Thyroid gland (tissue), 4 donors: ENCODE measurements around the gene NR1H3. TPM values are rescaled to one million over a fixed set of nuclear protein-coding genes. Genes with fewer than 3 reads are reported as not detected.
"Not testable (repeated sequence)": the region's sequence is repeated elsewhere in the genome, so short reads cannot be mapped to it uniquely, and the experiment has no call there.

Experiments
- DNase-seq, 2 donors: peaks; one replicate each; pipeline ENCODE4 v3.0.0-alpha.2; 2019
- H3K27ac ChIP-seq, 3 donors: fragments of 200-600 bp; sonication (generic); 1 replicate in 2 of 3; 2 replicates in 1 of 3; pipeline ENCODE4 v1.5.1; 2016 to 2019; ENCODE audit warnings: mild to moderate bottlenecking in 1 of 3, moderate library complexity in 1 of 3
- H3K27me3 ChIP-seq: fragments of 200-600 bp; sonication (generic); one replicate; pipeline ENCODE4 v1.5.1; 2019
- H3K36me3 ChIP-seq, 2 donors: fragments of 200-600 bp; sonication (generic); one replicate each; pipeline ENCODE4 v1.5.1; 2016 to 2019
- H3K4me1 ChIP-seq, 2 donors: fragments of 200-600 bp; sonication (generic); one replicate each; pipeline ENCODE4 v1.5.1; 2017 to 2019
- H3K4me3 ChIP-seq, 3 donors: fragments of 200-600 bp; sonication (generic); replicated peaks in 1 of 3; 1 replicate in 2 of 3; 2 replicates in 1 of 3; pipeline ENCODE4 v1.5.1; 2016; ENCODE audit warnings: mild to moderate bottlenecking in 1 of 3
- H3K9me3 ChIP-seq: fragments of 200-600 bp; sonication (generic); one replicate; pipeline ENCODE4 v1.5.1; 2017
- POLR2A ChIP-seq, 2 donors: fragments of 450-650 bp; IDR thresholded peaks; one replicate each; pipeline ENCODE4 v1.6.1; 2017; ENCODE audit warnings: antibody characterized with exemption in 2 of 2, mild to moderate bottlenecking in 2 of 2, moderate library complexity in 1 of 2
- WGBS, 2 donors: methylation state at CpG; one replicate each; pipeline ENCODE4 v1.1.5; 2017; 5-methylcytosine and 5-hydroxymethylcytosine counted together
- intact Hi-C: fragments of 100-400 bp; cut with DNase I; formaldehyde crosslinking; loops from one replicate; pipeline ENCODE4 v1.15.1; 2023
- total RNA-seq, 4 donors: library from RNA; depleted of rRNA; stranded (reverse); fragments of >200 nt; gene quantifications; one replicate each; pipeline ENCODE4 v1.2.3, GENCODE V29; 2016
- TF ChIP-seq, protein P1 (sequence below), 6 experiments: fragments of 200-600 bp in 3 of 6; fragments of 450-650 bp in 3 of 6; sonication (generic) in 3 of 6; IDR thresholded peaks; one replicate each; pipeline ENCODE4 v1.5.1; 2016 to 2019; ENCODE audit warnings: antibody characterized with exemption in 6 of 6, mild to moderate bottlenecking in 2 of 6, inconsistent platforms in 1 of 6, moderate library complexity in 1 of 6

NR1H3 gene
- 10 to 100 TPM; 27.5 to 58.3 (median 42.5) TPM for total RNA-seq

- H3K4me1 ChIP-seq = peaks cover 14 to 53% of the 10 kb centered on the region in 2 donors
- peak within 1 kb of the TSS; percentile 73 to 80 (median 76) for H3K27ac ChIP-seq
- TF ChIP-seq, protein P1, sequence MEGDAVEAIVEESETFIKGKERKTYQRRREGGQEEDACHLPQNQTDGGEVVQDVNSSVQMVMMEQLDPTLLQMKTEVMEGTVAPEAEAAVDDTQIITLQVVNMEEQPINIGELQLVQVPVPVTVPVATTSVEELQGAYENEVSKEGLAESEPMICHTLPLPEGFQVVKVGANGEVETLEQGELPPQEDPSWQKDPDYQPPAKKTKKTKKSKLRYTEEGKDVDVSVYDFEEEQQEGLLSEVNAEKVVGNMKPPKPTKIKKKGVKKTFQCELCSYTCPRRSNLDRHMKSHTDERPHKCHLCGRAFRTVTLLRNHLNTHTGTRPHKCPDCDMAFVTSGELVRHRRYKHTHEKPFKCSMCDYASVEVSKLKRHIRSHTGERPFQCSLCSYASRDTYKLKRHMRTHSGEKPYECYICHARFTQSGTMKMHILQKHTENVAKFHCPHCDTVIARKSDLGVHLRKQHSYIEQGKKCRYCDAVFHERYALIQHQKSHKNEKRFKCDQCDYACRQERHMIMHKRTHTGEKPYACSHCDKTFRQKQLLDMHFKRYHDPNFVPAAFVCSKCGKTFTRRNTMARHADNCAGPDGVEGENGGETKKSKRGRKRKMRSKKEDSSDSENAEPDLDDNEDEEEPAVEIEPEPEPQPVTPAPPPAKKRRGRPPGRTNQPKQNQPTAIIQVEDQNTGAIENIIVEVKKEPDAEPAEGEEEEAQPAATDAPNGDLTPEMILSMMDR (IDR thresholded peaks at IDR 0.05) = peak in 4 of 6 experiments; percentile 37 to 58 (median 48)
- no peak for TF ChIP-seq POLR2A (IDR thresholded peaks at IDR 0.05)
- intact Hi-C loops = no loop called here
- H3K36me3 ChIP-seq = no peaks in the 10 kb centered on the region
- H3K9me3 ChIP-seq = no peaks in the 10 kb centered on the region
- WGBS, 2 donors = 7 to 8% methylated on average over 10 to 12 of the region's 15 CpGs
- peak; percentile 72 to 77 for DNase-seq
- peak within 1 kb of the TSS in 2 of 3 donors; percentile 15 to 20 for H3K4me3 ChIP-seq
- no peaks in the 10 kb centered on the region for H3K27me3 ChIP-seq
Measured at GRCh38 chr11:47257517-47258316, at the start of gene NR1H3. Gene NR1H3 (plus strand): TSS chr11:47257996. CDS start chr11:47259217, 1,221 bp downstream.

DNA sequence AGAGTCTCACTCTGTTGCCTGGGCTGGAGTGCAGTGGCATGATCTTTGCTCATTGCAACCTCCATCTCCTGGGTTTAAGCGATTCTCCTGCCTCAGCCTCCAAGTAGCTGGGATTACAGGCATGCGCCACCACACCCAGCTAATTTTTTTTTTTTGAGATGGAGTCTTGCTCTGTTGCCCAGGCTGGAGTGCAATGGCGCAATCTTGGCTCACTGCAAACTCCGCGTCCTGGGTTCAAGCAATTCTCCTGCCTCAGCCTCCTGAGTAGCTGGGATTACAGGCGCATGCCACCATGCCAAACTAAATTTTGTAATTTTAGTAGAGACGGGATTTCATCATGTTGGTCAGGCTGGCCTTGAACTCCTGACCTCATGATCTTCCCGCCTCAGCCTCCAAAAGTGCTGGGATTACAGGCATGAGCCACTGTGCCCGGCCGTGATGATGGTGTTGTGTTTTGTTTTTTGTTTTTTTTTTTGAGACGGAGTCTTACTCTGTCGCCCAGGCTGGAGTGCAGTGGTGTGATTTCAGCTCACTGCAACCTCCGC lies 49.7 kb upstream of the NR1H3 start:
- WGBS, 2 donors = 91 to 93% methylated on average over 13 of the region's 13 CpGs
- H3K4me3 ChIP-seq, H3K27ac ChIP-seq, DNase-seq, intact Hi-C loops, H3K27me3 ChIP-seq, H3K4me1 ChIP-seq, H3K36me3 ChIP-seq, H3K9me3 ChIP-seq: not testable (repeated sequence)

- Histone ChIP-seq H3K4me1 (no peaks in the 10 kb centered on the region), H3K9me3 (no peaks in the 10 kb centered on the region), H3K27me3 (no peaks in the 10 kb centered on the region), H3K27ac (no peak overlapping the region), H3K4me3 (no peak overlapping the region), H3K36me3 (no peaks in the 10 kb centered on the region)
- no peak for DNase-seq
- TF ChIP-seq, protein P1 (IDR thresholded peaks at IDR 0.05) = no peak
- no peak for TF ChIP-seq POLR2A (IDR thresholded peaks at IDR 0.05)
- 83 to 91% methylated on average over 5 of the region's 5 CpGs for whole genome bisulfite sequencing, 2 donors
- intact Hi-C loops = no loop called here
Measured at GRCh38 chr11:47208628-47209027, 49.2 kb upstream of the NR1H3 start.

GRCh38 chr11:47212938-47213337 lies 44.9 kb upstream of the NR1H3 start:
- no peak for TF ChIP-seq POLR2A (IDR thresholded peaks at IDR 0.05)
- TF ChIP-seq, protein P1 (IDR thresholded peaks at IDR 0.05) = no peak
- Histone ChIP-seq H3K4me3 (no peak overlapping the region), H3K4me1 (peaks cover 17 to 18% of the 10 kb centered on the region in 2 donors), H3K9me3 (no peaks in the 10 kb centered on the region), H3K27ac (no peak overlapping the region), H3K36me3 (no peaks in the 10 kb centered on the region), H3K27me3 (no peaks in the 10 kb centered on the region)
- WGBS, 2 donors = 81 to 92% methylated on average over 12 of the region's 12 CpGs
- DNase-seq = no peak
- intact Hi-C loops = loop anchor here (5.0 kb wide), 1 partner anchor 36 kb away; the partner anchor contains the start of gene ARFGAP2

- Histone ChIP-seq H3K4me1 (peaks cover 17 to 18% of the 10 kb centered on the region in 2 donors), H3K9me3 (no peaks in the 10 kb centered on the region), H3K4me3 (peak overlapping the region; percentile 8 to 81 (median 52)), H3K27me3 (no peaks in the 10 kb centered on the region), H3K36me3 (no peaks in the 10 kb centered on the region), H3K27ac (peak overlapping the region; percentile 84 to 97 (median 93))
- DNase-seq = peak; percentile 96
- intact Hi-C loops = loop anchor here (5.0 kb wide), 1 partner anchor 37 kb away; the partner anchor contains the start of gene ARFGAP2
- TF ChIP-seq, protein P1 (IDR thresholded peaks at IDR 0.05) = no peak
- peak in 1 of 2 donors; percentile 69 for TF ChIP-seq POLR2A (IDR thresholded peaks at IDR 0.05)
- 5 to 7% methylated on average over 18 to 20 of the region's 20 CpGs for WGBS, 2 donors
Measured at GRCh38 chr11:47213950-47214565, 43.7 kb upstream of the NR1H3 start.
